ENCODE measurements around the gene TNFSF13B. TPM values are rescaled to one million over a fixed set of nuclear protein-coding genes. Genes with fewer than 3 reads are reported as not detected.

TNFSF13B gene
- total RNA-seq, 1 donor from 2014 or later: 1.1 TPM

- no peak overlapping the region for H3K4me3 Mint-ChIP-seq (ENCODE audit: unreplicated experiment)
- TF ChIP-seq CTCF (IDR thresholded peaks at IDR 0.05): no peak
- no peak for DNase-seq (ENCODE audit: low spot score)
- peaks cover 30% of the 10 kb centered on the region for H3K27me3 Mint-ChIP-seq (ENCODE audit: low read depth)
- H3K36me3 Mint-ChIP-seq (ENCODE audit: low read depth): no peaks in the 10 kb centered on the region
- H3K9me3 Mint-ChIP-seq (ENCODE audit: low read depth): peaks cover 3% of the 10 kb centered on the region
- no peaks in the 10 kb centered on the region for H3K4me1 Mint-ChIP-seq (ENCODE audit: low read depth)
- H3K27ac Mint-ChIP-seq (ENCODE audit: unreplicated experiment): no peak overlapping the region
Measured at GRCh38 chr13:108315273-108315672, 45.8 kb downstream of the TNFSF13B start.

- no peaks in the 10 kb centered on the region for H3K36me3 Mint-ChIP-seq (ENCODE audit: low read depth)
- no peak overlapping the region for H3K27ac Mint-ChIP-seq (ENCODE audit: unreplicated experiment)
- no peaks in the 10 kb centered on the region for H3K4me1 Mint-ChIP-seq (ENCODE audit: low read depth)
- no peak overlapping the region for H3K4me3 Mint-ChIP-seq (ENCODE audit: unreplicated experiment)
- DNase-seq (ENCODE audit: low spot score): no peak
- no peak for TF ChIP-seq CTCF (IDR thresholded peaks at IDR 0.05)
- H3K27me3 Mint-ChIP-seq (ENCODE audit: low read depth): peaks cover 31% of the 10 kb centered on the region
- peaks cover 3% of the 10 kb centered on the region for H3K9me3 Mint-ChIP-seq (ENCODE audit: low read depth)
Measured at GRCh38 chr13:108315991-108316390, 46.5 kb downstream of the TNFSF13B start.

- H3K4me3 Mint-ChIP-seq (ENCODE audit: unreplicated experiment): no peak overlapping the region
- H3K27ac Mint-ChIP-seq (ENCODE audit: unreplicated experiment): no peak overlapping the region
- no peak for TF ChIP-seq CTCF (IDR thresholded peaks at IDR 0.05)
- H3K4me1 Mint-ChIP-seq (ENCODE audit: low read depth): no peaks in the 10 kb centered on the region
- peaks cover 33% of the 10 kb centered on the region for H3K27me3 Mint-ChIP-seq (ENCODE audit: low read depth)
- no peaks in the 10 kb centered on the region for H3K36me3 Mint-ChIP-seq (ENCODE audit: low read depth)
- no peak for DNase-seq (ENCODE audit: low spot score)
- H3K9me3 Mint-ChIP-seq (ENCODE audit: low read depth): peaks cover 3% of the 10 kb centered on the region
Measured at GRCh38 chr13:108316413-108316812, 46.9 kb downstream of the TNFSF13B start.

GRCh38 chr13:108322206-108322824 lies 52.8 kb downstream of the TNFSF13B start:
- no peak overlapping the region for H3K4me3 Mint-ChIP-seq (ENCODE audit: unreplicated experiment)

GRCh38 chr13:108323031-108323430 lies 53.5 kb downstream of the TNFSF13B start:
- Mint-ChIP-seq H3K4me1 (ENCODE audit: low read depth) (no peaks in the 10 kb centered on the region), H3K4me3 (ENCODE audit: unreplicated experiment) (no peak overlapping the region), H3K36me3 (ENCODE audit: low read depth) (no peaks in the 10 kb centered on the region), H3K27me3 (ENCODE audit: low read depth) (peaks cover 55% of the 10 kb centered on the region), H3K9me3 (ENCODE audit: low read depth) (no peaks in the 10 kb centered on the region), H3K27ac (ENCODE audit: unreplicated experiment) (no peak overlapping the region)
- no peak for DNase-seq (ENCODE audit: low spot score)
- no peak for TF ChIP-seq CTCF (IDR thresholded peaks at IDR 0.05)

More at GRCh38 chr13:108322206-108322824, 52.8 kb downstream of the TNFSF13B start:
- H3K9me3 Mint-ChIP-seq (ENCODE audit: low read depth): no peaks in the 10 kb centered on the region
- TF ChIP-seq CTCF (IDR thresholded peaks at IDR 0.05): peak; percentile 97
- no peaks in the 10 kb centered on the region for H3K36me3 Mint-ChIP-seq (ENCODE audit: low read depth)
- no peaks in the 10 kb centered on the region for H3K4me1 Mint-ChIP-seq (ENCODE audit: low read depth)
- no peak for DNase-seq (ENCODE audit: low spot score)
- H3K27me3 Mint-ChIP-seq (ENCODE audit: low read depth): peaks cover 55% of the 10 kb centered on the region
- no peak overlapping the region for H3K27ac Mint-ChIP-seq (ENCODE audit: unreplicated experiment)
